Embryonic facial prominence (tissue), 1 donor: ENCODE results near the gene SLC66A3.

Experiments used
- DNase-seq: peaks from one replicate; pipeline ENCODE4 v3.0.0-alpha.2; 2016; ENCODE audit errors: extremely low spot score

The SLC66A3 gene

DNA sequence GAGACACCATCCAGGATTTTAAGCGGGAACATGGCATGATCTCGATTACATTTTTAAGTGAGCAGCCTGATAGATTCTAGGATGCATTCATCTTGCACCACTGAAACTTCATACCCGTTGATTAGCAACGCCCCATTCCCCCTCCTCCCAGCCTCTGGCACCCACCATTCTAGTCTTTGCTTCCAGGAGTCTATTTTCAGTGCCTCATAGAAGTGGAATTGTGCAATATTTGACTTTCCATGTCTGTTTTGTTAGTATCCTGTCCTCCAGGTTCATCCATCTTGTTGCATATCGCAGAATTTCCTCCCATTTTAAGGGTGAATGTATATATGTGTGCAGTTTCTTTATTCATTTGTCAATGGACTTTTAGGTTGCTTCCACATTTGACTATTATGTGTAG is 20.9 kb upstream of the SLC66A3 start:
- no peak for DNase-seq

GRCh38 chr2:11140492-11140891 is 14.8 kb upstream of the SLC66A3 start:
- DNase-seq = no peak

DNA sequence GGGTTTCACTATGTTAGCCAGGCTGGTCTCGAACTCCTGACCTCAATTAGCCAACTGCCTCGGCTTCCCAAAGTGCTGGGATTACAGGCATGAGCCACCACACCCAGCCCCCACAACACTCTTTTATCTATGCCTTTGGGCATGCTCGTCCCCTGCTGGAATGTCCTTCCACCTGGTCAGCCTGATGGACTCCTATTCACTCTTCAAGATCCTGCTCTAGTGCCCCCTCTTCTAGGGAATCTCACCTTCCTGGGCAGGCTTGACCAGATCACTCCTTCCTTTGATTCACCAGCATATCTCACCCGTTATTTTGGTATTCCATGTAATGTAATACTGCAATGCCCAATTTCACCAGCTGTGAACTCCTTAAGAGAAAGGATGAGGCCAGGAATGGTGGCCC is 13.9 kb upstream of the SLC66A3 start:
- DNase-seq = no peak

- no peak for DNase-seq
These were observed 12.9 kb upstream of the SLC66A3 start for GRCh38 chr2:11142330-11142729.

DNA sequence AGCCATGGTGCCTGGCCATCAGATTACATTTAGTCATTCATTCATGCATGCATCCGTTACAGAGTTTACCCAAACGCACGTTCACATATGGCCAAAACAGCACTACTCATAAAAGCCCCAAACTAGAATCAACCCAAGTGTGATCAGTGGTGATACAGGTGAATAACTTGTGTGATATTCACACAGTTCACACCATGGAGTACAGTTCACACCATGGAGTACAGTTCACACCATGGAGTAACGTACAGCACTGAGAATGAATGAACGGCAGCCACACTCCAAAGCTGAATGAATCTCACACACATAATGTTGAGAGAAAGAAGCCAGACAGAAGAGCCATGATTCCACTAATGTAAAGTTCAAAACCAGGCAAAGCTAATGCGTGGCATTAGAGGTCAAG is 12.3 kb upstream of the SLC66A3 start:
- DNase-seq = no peak

GRCh38 chr2:11144077-11144737 is 11.1 kb upstream of the SLC66A3 start:
- no peak for DNase-seq

- no peak for DNase-seq
These were observed 10.6 kb upstream of the SLC66A3 start for GRCh38 chr2:11144738-11145079.

DNA sequence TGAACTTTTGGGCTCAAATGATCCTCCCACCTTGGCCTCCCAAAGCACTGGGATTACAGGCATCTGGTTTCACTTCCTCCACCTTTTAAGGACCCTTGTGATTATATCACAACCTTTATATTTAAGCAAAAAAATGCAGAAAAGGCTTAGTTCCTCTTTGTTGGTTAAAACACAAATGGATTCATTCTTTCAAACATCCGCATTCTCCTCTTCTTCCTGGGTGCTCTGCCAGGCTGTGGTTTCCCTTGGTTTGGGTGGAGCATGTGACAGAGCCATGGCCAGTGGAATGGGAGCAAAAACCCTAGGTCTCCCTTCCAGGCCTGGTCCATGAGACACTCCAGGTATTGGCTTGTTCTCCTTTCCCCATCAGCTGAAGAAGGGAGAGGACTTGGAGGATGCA is 9.9 kb upstream of the SLC66A3 start:
- no peak for DNase-seq

DNA sequence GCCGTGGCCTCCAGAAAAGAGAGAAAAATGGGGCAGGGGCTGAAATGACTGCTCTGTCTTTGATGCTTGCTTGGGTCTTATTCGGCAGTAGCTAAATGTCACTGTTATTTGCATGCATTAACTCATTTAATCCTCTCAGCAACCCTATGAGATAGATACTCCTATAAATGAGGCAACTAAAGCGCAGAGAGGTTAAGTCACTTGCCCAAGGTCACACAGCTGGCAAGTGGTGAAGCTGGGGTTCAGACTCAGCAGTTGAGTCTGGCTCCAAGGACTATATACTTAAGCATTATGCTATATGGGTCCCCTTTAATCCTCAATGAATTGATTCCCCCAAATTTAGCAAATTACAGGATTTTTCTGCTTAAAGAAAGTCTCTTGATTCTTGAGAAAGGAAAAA is 9.2 kb upstream of the SLC66A3 start:
- no peak for DNase-seq

DNA sequence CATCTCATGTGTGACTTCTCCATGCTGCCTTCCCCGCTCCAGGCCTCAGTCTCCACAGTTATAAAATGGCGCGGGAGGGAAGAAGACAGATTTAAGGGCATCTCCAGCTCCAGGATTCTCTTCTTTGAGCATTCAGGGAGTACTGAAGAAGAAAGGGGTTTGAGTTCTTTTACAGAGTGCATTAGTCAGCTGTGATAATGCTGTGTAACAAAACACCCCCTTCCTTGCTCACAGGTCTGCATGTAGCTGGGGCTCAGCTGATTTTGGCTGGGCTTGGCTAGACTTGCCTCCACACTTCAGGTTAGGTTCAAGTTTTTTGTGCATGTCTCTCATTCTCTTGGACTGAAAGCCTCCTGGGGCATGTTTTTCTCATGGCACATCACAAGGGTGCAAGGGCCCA is 8.0 kb upstream of the SLC66A3 start:
- DNase-seq = no peak

DNA sequence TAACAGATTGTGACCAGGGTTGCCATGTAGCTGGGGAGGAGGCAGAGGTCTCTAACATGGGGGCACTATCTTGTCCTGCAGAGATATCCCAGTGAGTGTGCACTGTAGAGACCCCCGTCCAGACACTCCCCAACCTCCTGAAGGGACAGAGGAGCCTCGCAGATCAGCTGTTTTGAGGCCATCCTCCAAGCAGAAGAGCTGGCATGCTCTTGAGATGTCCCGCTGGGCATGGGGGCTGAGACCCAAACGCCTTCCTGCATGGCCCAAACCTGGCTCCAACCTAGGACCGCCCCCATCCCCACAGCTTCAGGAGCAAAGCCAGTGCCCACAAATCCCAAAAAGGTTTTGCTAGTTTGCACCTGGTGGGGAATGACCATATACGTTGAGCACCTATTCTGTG is 2.7 kb upstream of the SLC66A3 start:
- DNase-seq = no peak

- no peak for DNase-seq
These were observed 998 bp upstream of the SLC66A3 start for GRCh38 chr2:11154016-11154922.

GRCh38 chr2:11154923-11155380 is 315 bp upstream of the SLC66A3 start:
- peak; percentile 83 for DNase-seq

DNA sequence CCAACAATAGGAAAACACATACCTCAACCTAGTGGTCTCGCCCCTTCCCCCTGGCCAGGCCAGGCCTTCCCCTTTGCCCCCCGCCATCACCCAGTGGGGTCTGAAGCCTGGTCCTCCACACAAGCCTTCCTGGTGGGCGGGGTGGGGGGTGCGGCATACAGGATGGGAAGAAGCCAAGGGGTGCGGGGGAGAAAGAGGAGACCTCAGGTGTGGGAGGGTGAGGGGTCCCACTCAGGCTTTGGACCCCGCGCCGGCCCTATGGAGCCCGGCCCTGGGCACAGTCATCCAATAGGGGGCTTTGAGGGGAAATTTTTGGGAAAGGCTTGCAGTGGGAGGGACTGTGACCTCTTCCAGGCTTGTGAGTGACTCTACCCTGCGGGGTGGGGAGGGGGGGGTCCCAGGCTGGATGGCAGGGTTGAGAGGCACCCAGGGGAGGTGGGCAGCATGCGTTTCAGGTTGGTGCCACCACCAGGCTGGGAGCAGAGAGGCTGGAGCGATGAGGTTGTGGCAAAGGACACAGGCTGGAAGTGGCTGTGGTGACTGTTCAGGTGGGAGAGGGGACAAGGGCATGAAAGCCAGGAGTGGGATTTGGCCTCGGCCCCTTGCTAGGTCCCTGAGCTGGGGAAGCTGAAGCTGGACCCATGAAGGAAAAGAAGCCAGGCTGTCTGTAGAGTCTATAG is 1.3 kb downstream of the SLC66A3 start:
- no peak for DNase-seq

GRCh38 chr2:11157296-11157695 is 2.0 kb downstream of the SLC66A3 start:
- DNase-seq = no peak

- no peak for DNase-seq
These were observed 2.5 kb downstream of the SLC66A3 start for GRCh38 chr2:11157731-11158130.

GRCh38 chr2:11158916-11159573 is 3.8 kb downstream of the SLC66A3 start:
- no peak for DNase-seq

- DNase-seq = no peak
These were observed 4.4 kb downstream of the SLC66A3 start for GRCh38 chr2:11159574-11160170.

- DNase-seq = no peak
These were observed 5.0 kb downstream of the SLC66A3 start for GRCh38 chr2:11160256-11160655.

DNA sequence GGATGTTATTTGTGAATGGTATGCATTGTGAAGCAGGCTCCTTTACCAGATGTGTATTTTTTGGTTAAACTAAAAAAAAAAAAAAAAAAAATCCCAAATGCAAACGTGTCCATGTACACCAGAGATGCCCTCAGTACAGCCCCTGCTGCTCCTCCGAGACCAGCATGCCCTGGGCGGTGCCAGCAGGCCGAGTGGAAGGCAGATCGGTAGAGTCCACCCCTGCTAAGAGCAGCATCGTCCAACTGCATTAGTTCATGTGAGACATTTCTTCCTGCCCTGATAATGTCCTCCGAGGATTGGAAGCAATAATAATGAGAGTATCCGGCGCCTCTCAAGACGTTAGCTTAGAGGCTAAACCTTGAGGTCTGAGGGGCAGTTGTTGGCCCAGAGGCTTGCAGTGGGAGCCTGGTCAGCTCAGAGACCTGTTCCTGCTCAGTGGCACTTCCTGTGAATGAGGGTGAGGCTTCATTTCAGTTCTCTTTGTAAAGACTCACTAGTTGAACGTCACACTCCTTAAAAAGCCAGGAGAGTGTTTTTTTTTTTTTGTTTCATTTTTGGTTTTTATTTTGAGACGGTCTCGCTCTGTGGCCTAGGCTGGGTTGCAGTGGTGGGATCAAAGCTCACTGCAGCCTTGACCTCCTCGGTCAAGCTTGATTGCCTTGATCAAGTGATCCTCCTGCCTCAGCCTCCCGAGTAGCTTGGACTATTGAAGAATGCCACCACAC is 5.6 kb downstream of the SLC66A3 start:
- no peak for DNase-seq

- DNase-seq = no peak
These were observed 6.5 kb downstream of the SLC66A3 start for GRCh38 chr2:11161747-11162146.
